Stimulated activated CD8-positive, alpha-beta memory T cell treated with anti-CD3 and anti-CD28 coated beads, Interleukin-7, amount 100 ng/mL, for 24 hours (primary cell): ENCODE results near the gene SLC28A3.
"Not testable (repeated sequence)": the region's sequence is repeated elsewhere in the genome, so short reads cannot be mapped to it uniquely, and the experiment has no call there.

Experiments used
- DNase-seq: peaks from one replicate; pipeline ENCODE4 v3.0.0-alpha.2; 2020; ENCODE audit warnings: low read depth

SLC28A3 gene, protein sequence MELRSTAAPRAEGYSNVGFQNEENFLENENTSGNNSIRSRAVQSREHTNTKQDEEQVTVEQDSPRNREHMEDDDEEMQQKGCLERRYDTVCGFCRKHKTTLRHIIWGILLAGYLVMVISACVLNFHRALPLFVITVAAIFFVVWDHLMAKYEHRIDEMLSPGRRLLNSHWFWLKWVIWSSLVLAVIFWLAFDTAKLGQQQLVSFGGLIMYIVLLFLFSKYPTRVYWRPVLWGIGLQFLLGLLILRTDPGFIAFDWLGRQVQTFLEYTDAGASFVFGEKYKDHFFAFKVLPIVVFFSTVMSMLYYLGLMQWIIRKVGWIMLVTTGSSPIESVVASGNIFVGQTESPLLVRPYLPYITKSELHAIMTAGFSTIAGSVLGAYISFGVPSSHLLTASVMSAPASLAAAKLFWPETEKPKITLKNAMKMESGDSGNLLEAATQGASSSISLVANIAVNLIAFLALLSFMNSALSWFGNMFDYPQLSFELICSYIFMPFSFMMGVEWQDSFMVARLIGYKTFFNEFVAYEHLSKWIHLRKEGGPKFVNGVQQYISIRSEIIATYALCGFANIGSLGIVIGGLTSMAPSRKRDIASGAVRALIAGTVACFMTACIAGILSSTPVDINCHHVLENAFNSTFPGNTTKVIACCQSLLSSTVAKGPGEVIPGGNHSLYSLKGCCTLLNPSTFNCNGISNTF

GRCh38 chr9:84340535-84340934, at the start of gene SLC28A3:
Gene SLC28A3, minus strand, starts transcription at chr9:84340758. Its CDS starts 125 bp downstream, at chr9:84340633.
- DNase-seq: no peak

- not testable (repeated sequence) for DNase-seq
These were observed 49.7 kb upstream of the SLC28A3 start for GRCh38 chr9:84390254-84390653.

GRCh38 chr9:84387821-84388220, 47.3 kb upstream of the SLC28A3 start:
- DNase-seq: no peak

DNA sequence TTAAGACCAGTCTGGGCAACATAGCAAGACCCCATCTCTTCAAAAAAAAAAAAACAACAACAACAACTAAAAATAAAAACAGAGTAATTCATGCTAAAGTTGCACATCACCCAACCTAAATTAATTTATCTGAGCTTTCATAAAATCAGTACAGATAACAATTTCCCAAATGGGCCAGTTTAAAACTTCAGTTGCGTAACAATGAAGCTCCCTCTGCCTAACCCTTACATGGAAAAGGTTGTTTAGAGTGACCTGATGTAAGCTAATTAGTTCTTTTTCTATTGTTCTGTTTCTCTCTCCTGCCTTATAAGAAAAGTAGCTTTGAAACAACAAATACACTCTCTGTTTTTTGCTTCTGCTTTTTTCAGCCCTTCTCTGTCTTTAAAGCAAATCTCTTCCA, 46.2 kb upstream of the SLC28A3 start:
- no peak for DNase-seq

DNA sequence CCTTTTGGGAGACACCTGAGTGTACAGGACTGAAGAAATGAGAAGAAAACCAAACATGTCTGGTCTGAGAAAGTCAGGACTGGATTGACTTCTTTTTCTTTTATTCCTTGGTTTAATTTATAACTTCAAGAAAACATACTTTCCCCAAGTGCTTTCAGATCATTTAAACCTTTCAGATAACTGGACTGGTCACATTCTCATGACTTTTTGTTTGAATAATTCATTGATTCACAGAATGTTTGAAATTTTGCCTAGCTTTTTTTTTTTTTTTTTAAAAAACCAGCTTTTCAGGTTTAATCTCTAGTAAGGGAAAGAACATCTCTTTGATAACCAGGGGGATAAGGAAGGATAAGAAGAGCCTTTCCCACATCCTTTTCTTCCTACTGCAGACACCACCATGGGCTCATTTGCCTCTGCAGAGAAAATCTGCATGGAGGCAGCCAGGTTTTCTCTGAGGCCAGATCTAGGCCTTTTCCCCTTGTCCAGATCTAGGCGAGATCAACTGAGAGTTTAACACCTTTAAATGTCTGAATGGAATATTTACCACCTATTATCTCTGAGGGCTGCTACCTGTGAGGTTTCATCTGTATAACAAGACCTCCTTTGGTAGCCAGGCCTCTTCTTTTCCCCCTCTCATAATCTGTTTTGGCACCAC, 45.0 kb upstream of the SLC28A3 start:
- no peak for DNase-seq

GRCh38 chr9:84384617-84385016, 44.1 kb upstream of the SLC28A3 start:
- DNase-seq: no peak

- DNase-seq: no peak
These were observed 42.6 kb upstream of the SLC28A3 start for GRCh38 chr9:84383178-84383577.

- DNase-seq: no peak
These were observed 42.2 kb upstream of the SLC28A3 start for GRCh38 chr9:84382720-84383119.

- no peak for DNase-seq
These were observed 41.0 kb upstream of the SLC28A3 start for GRCh38 chr9:84381508-84381907.

GRCh38 chr9:84379740-84380139, 39.2 kb upstream of the SLC28A3 start:
- no peak for DNase-seq

DNA sequence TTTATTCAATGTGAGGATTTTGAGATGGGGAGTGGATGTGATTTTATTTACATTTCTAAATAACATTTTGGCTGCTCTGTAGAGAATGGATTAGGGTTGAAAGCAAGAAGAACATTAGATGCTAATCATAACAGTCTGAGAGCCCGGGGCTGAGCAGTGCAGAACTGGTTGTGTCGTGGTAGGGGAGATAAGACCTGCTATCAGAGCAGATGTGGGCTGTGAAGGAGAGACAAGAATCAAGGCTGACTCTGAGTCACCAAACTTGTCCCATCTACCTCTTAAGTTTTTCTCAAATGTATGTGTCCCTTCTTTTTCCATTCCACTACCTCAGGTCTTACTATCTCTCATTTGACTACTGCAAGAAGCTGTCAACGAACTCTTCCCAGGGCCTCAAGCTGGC, 35.4 kb upstream of the SLC28A3 start:
- DNase-seq: no peak

GRCh38 chr9:84374516-84374915, 34.0 kb upstream of the SLC28A3 start:
- DNase-seq: no peak

DNA sequence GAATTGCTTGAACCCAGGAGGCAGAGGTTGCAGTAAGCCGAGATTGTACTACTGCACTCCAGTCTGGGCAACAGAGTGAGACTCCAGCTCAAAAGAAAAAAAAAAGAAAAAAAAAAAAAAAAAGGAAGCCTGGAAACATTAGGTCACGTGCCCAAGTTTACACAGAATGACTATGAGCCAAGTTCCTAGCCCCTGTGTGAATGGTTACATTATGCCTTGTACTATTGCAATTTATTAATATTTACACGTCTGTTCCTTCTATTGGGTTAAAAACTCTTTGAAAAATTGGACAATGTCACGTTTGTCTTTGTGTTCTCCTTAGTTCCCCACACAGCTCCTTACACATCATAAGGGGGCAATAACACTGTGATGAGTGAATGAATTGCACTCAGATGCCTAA, 33.5 kb upstream of the SLC28A3 start:
- DNase-seq: no peak

DNA sequence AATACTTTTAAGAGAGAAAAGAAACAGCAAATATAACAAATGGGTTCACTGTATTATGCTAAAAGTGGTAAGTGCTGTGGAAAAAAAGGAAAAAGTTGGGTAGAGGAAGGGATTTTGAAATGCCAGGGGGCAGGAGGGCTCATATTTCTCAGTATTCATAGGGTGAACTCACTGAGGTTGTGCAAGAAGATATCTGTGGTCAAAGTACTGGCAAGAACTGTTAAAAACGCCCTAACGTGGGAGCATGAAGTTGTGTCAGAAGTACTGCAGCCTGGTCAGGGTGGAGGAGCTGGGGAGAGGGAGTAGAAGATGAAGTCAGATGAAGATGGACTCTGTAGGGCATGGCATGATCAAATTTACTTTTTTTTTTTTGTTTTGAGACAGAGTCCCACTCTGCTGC, 31.2 kb upstream of the SLC28A3 start:
- DNase-seq: no peak

DNA sequence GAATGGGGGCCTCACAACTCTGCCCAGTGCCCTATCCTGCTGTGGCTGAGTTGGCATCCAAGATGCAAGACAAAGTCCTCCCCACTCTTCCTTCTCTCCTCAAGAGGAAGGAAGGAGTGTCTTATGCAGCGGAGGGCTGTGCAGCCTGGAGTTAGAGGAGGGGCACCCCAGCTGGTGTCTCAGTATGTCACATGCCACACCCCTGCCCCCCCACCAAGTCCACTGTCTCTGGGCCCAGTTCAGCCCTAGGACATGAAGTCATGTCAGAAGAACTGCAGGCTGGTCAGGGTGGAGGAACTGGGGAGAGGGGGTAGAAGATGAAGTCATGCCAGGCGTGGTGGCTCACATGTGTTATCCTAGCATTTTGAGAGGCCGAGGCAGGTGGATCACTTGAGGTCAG, 28.0 kb upstream of the SLC28A3 start:
- no peak for DNase-seq

- DNase-seq: not testable (repeated sequence)
These were observed 27.2 kb upstream of the SLC28A3 start for GRCh38 chr9:84367726-84368125.

DNA sequence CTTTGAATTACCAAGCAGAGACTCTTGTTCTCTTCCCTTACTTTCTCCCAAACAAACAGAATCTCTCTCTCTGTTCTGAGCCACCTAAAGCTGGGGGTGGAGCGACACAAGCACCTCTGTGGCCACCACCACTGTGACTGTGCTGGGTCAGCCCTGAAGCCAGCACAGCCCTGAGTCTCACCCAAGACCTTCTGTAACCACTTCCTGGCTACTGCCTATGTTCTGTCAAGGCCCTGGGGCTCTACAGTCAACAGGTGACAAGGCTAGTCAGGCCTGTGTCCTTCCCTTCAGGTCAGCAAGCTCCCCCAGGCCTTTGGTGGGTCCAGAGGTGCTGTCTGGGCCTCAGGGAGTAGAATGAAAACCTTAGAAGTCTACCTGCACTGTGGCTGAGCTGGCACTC, 26.1 kb upstream of the SLC28A3 start:
- DNase-seq: no peak

- DNase-seq: not testable (repeated sequence)
These were observed 24.4 kb upstream of the SLC28A3 start for GRCh38 chr9:84364894-84365490.

DNA sequence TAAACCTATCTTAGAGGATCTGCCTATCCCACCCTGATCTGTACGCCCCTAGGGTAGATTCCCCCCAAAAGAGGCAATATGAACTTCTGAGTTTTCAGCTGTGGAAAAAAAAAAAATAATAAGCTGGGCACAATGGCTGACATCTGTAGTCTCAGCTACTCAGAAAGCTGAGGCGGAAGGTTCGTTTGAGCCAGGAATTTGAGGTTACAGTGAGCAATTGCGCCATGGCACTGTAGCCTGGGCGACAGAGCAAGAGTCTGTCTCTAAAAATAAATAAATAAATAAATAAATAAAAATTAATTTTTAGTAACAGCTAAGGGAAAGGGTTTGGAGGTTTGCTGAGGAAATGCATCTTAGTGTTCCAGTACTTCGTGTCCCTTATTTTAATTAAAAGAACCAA, 21.1 kb upstream of the SLC28A3 start:
- DNase-seq: no peak

DNA sequence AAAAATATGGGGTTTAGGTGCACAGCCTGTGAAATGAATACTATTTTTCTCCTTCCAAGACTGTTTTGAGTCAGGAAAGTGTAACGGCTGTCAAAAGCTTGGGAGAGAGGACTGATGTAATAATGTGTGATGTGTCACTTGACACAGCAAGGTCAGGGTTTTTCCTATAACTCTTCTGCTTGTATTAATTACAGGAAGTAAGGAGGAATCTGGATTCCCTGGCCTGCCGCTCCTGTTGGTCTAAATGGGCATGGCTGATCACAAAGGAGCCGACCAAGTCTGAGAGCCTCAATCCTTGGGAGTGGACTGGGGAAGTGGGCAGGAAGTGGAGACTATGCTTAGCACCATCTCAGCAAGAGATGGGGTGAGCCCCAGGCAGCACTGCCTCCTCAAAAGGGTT, 16.7 kb upstream of the SLC28A3 start:
- DNase-seq: no peak

- no peak for DNase-seq
These were observed 13.5 kb upstream of the SLC28A3 start for GRCh38 chr9:84354035-84354434.

DNA sequence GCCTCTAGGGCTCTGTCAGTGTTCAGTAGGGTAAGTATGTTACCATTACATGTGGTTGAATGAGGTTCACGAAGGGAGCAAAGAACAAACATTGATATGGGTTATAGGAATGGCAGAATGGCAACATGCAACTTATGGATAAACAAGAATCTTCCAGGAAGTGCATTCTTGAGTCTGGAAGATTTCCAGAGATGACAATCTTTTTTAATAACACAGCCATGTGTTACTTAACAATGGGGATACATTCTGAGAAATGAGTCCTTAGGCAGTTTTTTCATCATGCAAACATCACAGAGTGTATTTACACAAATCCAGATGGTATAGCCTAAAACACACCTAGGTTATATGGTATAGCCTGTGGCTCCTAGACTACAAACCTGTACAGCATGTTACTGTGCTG, 9.1 kb upstream of the SLC28A3 start:
- DNase-seq: no peak

DNA sequence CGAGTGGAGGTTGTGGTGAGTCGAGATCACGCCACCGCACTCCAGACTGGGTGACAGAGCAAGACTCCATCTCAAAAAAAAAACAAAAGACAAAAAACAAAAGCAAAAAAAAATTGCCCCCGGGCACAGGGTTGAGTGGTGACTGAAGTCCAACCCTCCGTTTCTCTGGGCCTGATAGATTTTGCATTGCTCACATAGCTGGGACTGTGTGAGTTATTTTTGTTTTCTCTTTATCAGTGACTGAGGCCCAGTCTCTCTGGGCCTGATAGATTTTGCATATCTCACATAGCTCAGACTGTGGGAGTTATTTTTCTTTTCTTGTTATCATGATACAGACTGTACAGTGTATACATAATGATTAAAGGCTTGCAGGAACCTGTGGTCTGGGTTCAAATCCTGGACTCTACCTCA, 2.6 kb upstream of the SLC28A3 start:
- no peak for DNase-seq
